DOHH2 (cell line): ENCODE results near the gene SIGMAR1.

ENCODE experiments used
- H3F3A ChIP-seq: fragments of 200-600 bp; sonication (generic), shearing (Covaris generic); 2 replicates; pipeline ENCODE4 v1.6.0; 2016; ENCODE audit warnings: antibody characterized with exemption, mild to moderate bottlenecking; ENCODE audit not compliant: control insufficient read depth, insufficient read depth
- H3K27ac ChIP-seq: fragments of 200-600 bp; sonication (generic); 2 replicates; pipeline ENCODE4 v1.5.1; 2014; ENCODE audit warnings: low read depth, mild to moderate bottlenecking, low read length, moderate library complexity
- H3K27me3 ChIP-seq: fragments of 200-600 bp; sonication (generic); 2 replicates; pipeline ENCODE4 v1.6.1; 2014; ENCODE audit warnings: mild to moderate bottlenecking, low read length, mixed read lengths; ENCODE audit not compliant: control insufficient read depth
- H3K36me3 ChIP-seq: fragments of 200-600 bp; sonication (generic); 2 replicates; pipeline ENCODE4 v1.6.1; 2014; ENCODE audit warnings: mild to moderate bottlenecking, low read length, moderate library complexity, mixed read lengths; ENCODE audit not compliant: control insufficient read depth
- H3K4me1 ChIP-seq: fragments of 200-600 bp; sonication (generic); 2 replicates; pipeline ENCODE4 v1.6.1; 2014; ENCODE audit warnings: mild to moderate bottlenecking, low read length, mixed read lengths; ENCODE audit not compliant: control insufficient read depth
- H3K4me2 ChIP-seq: fragments of 200-600 bp; sonication (generic); 2 replicates; pipeline ENCODE4 v1.6.0; 2014; ENCODE audit warnings: mild to moderate bottlenecking, low read length, moderate library complexity
- H3K4me3 ChIP-seq: fragments of 200-600 bp; sonication (generic); 2 replicates; pipeline ENCODE4 v1.5.1; 2014; ENCODE audit warnings: mild to moderate bottlenecking, low read length, mixed read lengths
- H3K79me2 ChIP-seq: fragments of 200-600 bp; sonication (generic); 2 replicates; pipeline ENCODE4 v1.6.1; 2014; ENCODE audit warnings: mild to moderate bottlenecking, low read length, mixed read lengths; ENCODE audit not compliant: control insufficient read depth
- H3K9me2 ChIP-seq: fragments of 200-600 bp; sonication (generic); replicated peaks from 2 replicates; pipeline ENCODE4 v1.6.1; 2014; ENCODE audit warnings: mild to moderate bottlenecking, low read length, mixed read lengths; ENCODE audit not compliant: control insufficient read depth
- H3K9me3 ChIP-seq: fragments of 200-600 bp; sonication (generic); 2 replicates; pipeline ENCODE4 v1.6.1; 2014; ENCODE audit warnings: antibody characterized with exemption, low read length, mixed read lengths; ENCODE audit not compliant: control insufficient read depth, insufficient read depth
- H4K20me1 ChIP-seq: fragments of 200-600 bp; sonication (generic); 2 replicates; pipeline ENCODE4 v1.6.0; 2014; ENCODE audit warnings: low read depth, mild to moderate bottlenecking, antibody characterized with exemption, low read length, moderate library complexity; ENCODE audit not compliant: control insufficient read depth, insufficient read depth
- CTCF ChIP-seq: fragments of 200-600 bp; sonication (generic); IDR thresholded peaks from one replicate; pipeline ENCODE4 v1.5.1; 2014; ENCODE audit warnings: antibody characterized with exemption, mild to moderate bottlenecking, low read depth, low read length; ENCODE audit not compliant: poor library complexity, severe bottlenecking
- EZH2phosphoT487 ChIP-seq: fragments of 200-600 bp; sonication (generic); IDR thresholded peaks from 2 replicates; pipeline ENCODE4 v1.6.1; 2017; ENCODE audit warnings: borderline replicate concordance, mild to moderate bottlenecking, antibody characterized with exemption, low read length, moderate library complexity, mixed read lengths

The SIGMAR1 gene

GRCh38 chr9:34638138-34638445, 505 bp upstream of the SIGMAR1 start:
- Histone ChIP-seq H3F3A (peaks cover 3% of the 10 kb centered on the region; the same call in 1 of the 2 replicates), H3K9me3 (no peaks in the 10 kb centered on the region), H3K4me1 (peaks cover 23% of the 10 kb centered on the region), H3K27me3 (no peaks in the 10 kb centered on the region), H4K20me1 (no peaks in the 10 kb centered on the region), H3K36me3 (peaks cover 15% of the 10 kb centered on the region; the same call in 1 of the 2 replicates), H3K79me2 (peaks cover 22% of the 10 kb centered on the region), H3K27ac (no peak overlapping the region), H3K4me3 (peak overlapping the region; percentile 95), H3K9me2 (no peaks in the 10 kb centered on the region), H3K4me2 (peak overlapping the region; percentile 95)
- TF ChIP-seq EZH2phosphoT487 (no peak), CTCF (no peak)

- no peak for TF ChIP-seq CTCF
- TF ChIP-seq EZH2phosphoT487: no peak
- peaks cover 23% of the 10 kb centered on the region for H3K4me1 ChIP-seq
- H3K27ac ChIP-seq: peak overlapping the region; percentile 12; the same call in 1 of the 2 replicates
Observed at GRCh38 chr9:34636791-34637355, 714 bp downstream of the SIGMAR1 start.

GRCh38 chr9:34635556-34635955, 2.0 kb downstream of the SIGMAR1 start:
- peak overlapping the region; percentile 95 for H3K4me2 ChIP-seq

More at GRCh38 chr9:34636791-34637355, 714 bp downstream of the SIGMAR1 start:
- H3K4me2 ChIP-seq: peak overlapping the region; percentile 95
- peaks cover 15% of the 10 kb centered on the region; the same call in 1 of the 2 replicates for H3K36me3 ChIP-seq
- peaks cover 22% of the 10 kb centered on the region for H3K79me2 ChIP-seq
- H3K4me3 ChIP-seq: peak overlapping the region; percentile 95
- no peaks in the 10 kb centered on the region for H3K9me2 ChIP-seq
- H4K20me1 ChIP-seq: no peaks in the 10 kb centered on the region
- H3F3A ChIP-seq: peaks cover 3% of the 10 kb centered on the region; the same call in 1 of the 2 replicates
- H3K9me3 ChIP-seq: no peaks in the 10 kb centered on the region
- no peaks in the 10 kb centered on the region for H3K27me3 ChIP-seq

More at GRCh38 chr9:34635556-34635955, 2.0 kb downstream of the SIGMAR1 start:
- Histone ChIP-seq H3F3A (peaks cover 3% of the 10 kb centered on the region; the same call in 1 of the 2 replicates), H3K4me3 (no peak overlapping the region; the same call in 1 of the 2 replicates), H3K9me3 (no peaks in the 10 kb centered on the region), H4K20me1 (no peaks in the 10 kb centered on the region), H3K27me3 (peaks cover under 1% of the 10 kb centered on the region; the same call in 1 of the 2 replicates), H3K9me2 (no peaks in the 10 kb centered on the region), H3K36me3 (peaks cover 15% of the 10 kb centered on the region; the same call in 1 of the 2 replicates), H3K4me1 (peaks cover 23% of the 10 kb centered on the region), H3K79me2 (peaks cover 22% of the 10 kb centered on the region), H3K27ac (no peak overlapping the region)
- TF ChIP-seq EZH2phosphoT487: no peak
- TF ChIP-seq CTCF: no peak
